ENCODE measurements around the gene MCTP2. TPM values are rescaled to one million over a fixed set of nuclear protein-coding genes. Genes with fewer than 3 reads are reported as not detected.

Gene MCTP2
- total RNA-seq, 1 donor from 2014 or later: 6.3 TPM

- Histone ChIP-seq H3K36me3 (ENCODE audit: control insufficient read depth, insufficient read depth, low read length) (no peaks in the 10 kb centered on the region), H3K27me3 (ENCODE audit: control insufficient read depth, insufficient read depth, low read length) (no peaks in the 10 kb centered on the region), H3K4me3 (ENCODE audit: low read depth, low read length) (no peak overlapping the region)
- DNase-seq (ENCODE audit: low read depth): no peak
- no peak for TF ChIP-seq CTCF (IDR thresholded peaks at IDR 0.05; ENCODE audit: insufficient read depth, low read length, poor library complexity, severe bottlenecking)
These were observed 34.6 kb downstream of the MCTP2 start for GRCh38 chr15:94265982-94266381.

- H3K36me3 ChIP-seq (ENCODE audit: control insufficient read depth, insufficient read depth, low read length): no peaks in the 10 kb centered on the region
- no peak for TF ChIP-seq CTCF (IDR thresholded peaks at IDR 0.05; ENCODE audit: insufficient read depth, low read length, poor library complexity, severe bottlenecking)
- DNase-seq (ENCODE audit: low read depth): no peak
- H3K27me3 ChIP-seq (ENCODE audit: control insufficient read depth, insufficient read depth, low read length): no peaks in the 10 kb centered on the region
- no peak overlapping the region for H3K4me3 ChIP-seq (ENCODE audit: low read depth, low read length)
These were observed 35.4 kb downstream of the MCTP2 start for GRCh38 chr15:94266789-94267188.

GRCh38 chr15:94269954-94270353, 38.6 kb downstream of the MCTP2 start:
- no peak for DNase-seq (ENCODE audit: low read depth)
- H3K27me3 ChIP-seq (ENCODE audit: control insufficient read depth, insufficient read depth, low read length): no peaks in the 10 kb centered on the region
- H3K4me3 ChIP-seq (ENCODE audit: low read depth, low read length): no peak overlapping the region
- no peak for TF ChIP-seq CTCF (IDR thresholded peaks at IDR 0.05; ENCODE audit: insufficient read depth, low read length, poor library complexity, severe bottlenecking)
- no peaks in the 10 kb centered on the region for H3K36me3 ChIP-seq (ENCODE audit: control insufficient read depth, insufficient read depth, low read length)

GRCh38 chr15:94270570-94270969, 39.2 kb downstream of the MCTP2 start:
- Histone ChIP-seq H3K4me3 (ENCODE audit: low read depth, low read length) (no peak overlapping the region), H3K36me3 (ENCODE audit: control insufficient read depth, insufficient read depth, low read length) (no peaks in the 10 kb centered on the region), H3K27me3 (ENCODE audit: control insufficient read depth, insufficient read depth, low read length) (no peaks in the 10 kb centered on the region)
- no peak for TF ChIP-seq CTCF (IDR thresholded peaks at IDR 0.05; ENCODE audit: insufficient read depth, low read length, poor library complexity, severe bottlenecking)
- DNase-seq (ENCODE audit: low read depth): no peak

GRCh38 chr15:94272251-94272898, 41.0 kb downstream of the MCTP2 start:
- H3K27me3 ChIP-seq (ENCODE audit: control insufficient read depth, insufficient read depth, low read length): no peaks in the 10 kb centered on the region
- H3K4me3 ChIP-seq (ENCODE audit: low read depth, low read length): no peak overlapping the region
- no peak for DNase-seq (ENCODE audit: low read depth)
- no peak for TF ChIP-seq CTCF (IDR thresholded peaks at IDR 0.05; ENCODE audit: insufficient read depth, low read length, poor library complexity, severe bottlenecking)
- no peaks in the 10 kb centered on the region for H3K36me3 ChIP-seq (ENCODE audit: control insufficient read depth, insufficient read depth, low read length)

GRCh38 chr15:94273826-94274225, 42.5 kb downstream of the MCTP2 start:
- no peak for TF ChIP-seq CTCF (IDR thresholded peaks at IDR 0.05; ENCODE audit: insufficient read depth, low read length, poor library complexity, severe bottlenecking)

More at GRCh38 chr15:94273826-94274225, 42.5 kb downstream of the MCTP2 start:
- H3K36me3 ChIP-seq (ENCODE audit: control insufficient read depth, insufficient read depth, low read length): no peaks in the 10 kb centered on the region
- H3K4me3 ChIP-seq (ENCODE audit: low read depth, low read length): no peak overlapping the region
- DNase-seq (ENCODE audit: low read depth): no peak
- H3K27me3 ChIP-seq (ENCODE audit: control insufficient read depth, insufficient read depth, low read length): no peaks in the 10 kb centered on the region

All from kidney epithelial cell (primary cell).